Psoas muscle (tissue), 8 donors: Measurements from ENCODE around the gene SLC25A34. TPM values are rescaled to one million over a fixed set of nuclear protein-coding genes. Genes with fewer than 3 reads are reported as not detected.
"Not testable (repeated sequence)": the region's sequence is repeated elsewhere in the genome, so short reads cannot be mapped to it uniquely, and the experiment has no call there.

Experiments
- ATAC-seq, 4 donors: fragments of 200-7000 bp; cut with Tn5 transposase; one replicate each; pipeline ENCODE4 v1.9.1; 2020; ENCODE audit warnings: moderate library complexity in 3 of 4, mild to moderate bottlenecking in 2 of 4
- DNase-seq, 2 donors: peaks; one replicate each; pipeline ENCODE4 v3.0.0-alpha.2; 2020
- H3K27ac ChIP-seq: fragments of 200-600 bp; one replicate; pipeline ENCODE4 v1.8.0; 2022
- H3K27me3 ChIP-seq, 3 donors: fragments of 200-600 bp in 1 of 3; one replicate each; pipeline versions ENCODE4 v1.6.1 to v1.8.0; 2013 to 2022; ENCODE audit warnings: low read length in 2 of 3, mild to moderate bottlenecking in 2 of 3, moderate library complexity in 1 of 3; ENCODE audit not compliant: insufficient read depth in 3 of 3
- H3K36me3 ChIP-seq, 2 donors: fragments of 200-600 bp in 1 of 2; one replicate each; pipeline versions ENCODE4 v1.6.1 to v1.8.0; 2013 to 2022; ENCODE audit warnings: low read depth in 1 of 2, mild to moderate bottlenecking in 1 of 2, moderate library complexity in 1 of 2; ENCODE audit not compliant: insufficient read depth in 1 of 2
- H3K4me1 ChIP-seq: fragments of 200-600 bp; one replicate; pipeline ENCODE4 v1.8.0; 2022
- H3K4me3 ChIP-seq: fragments of 200-600 bp; one replicate; pipeline ENCODE4 v1.8.0; 2022; ENCODE audit warnings: mild to moderate bottlenecking
- H3K9me3 ChIP-seq: fragments of 200-600 bp; one replicate; pipeline ENCODE4 v1.8.0; 2022
- WGBS, 3 donors: extraction: QIAGEN DNeasy Blood & Tissue Kit; methylation state at CpG; one replicate each; pipeline versions ENCODE4 v1.1.6 to v1.1.7; 2013; 5-methylcytosine and 5-hydroxymethylcytosine counted together
- intact Hi-C, 2 donors: fragments of 100-400 bp; cut with DNase I; formaldehyde crosslinking; loops; one replicate each; pipeline versions ENCODE4 v1.11.0 to v1.14.2; 2022
- polyA plus RNA-seq, 3 donors: library from polyadenylated mRNA; stranded (reverse); fragments of 200-250 nt; gene quantifications; one replicate each; pipeline ENCODE4 v1.2.3, GENCODE V29; 2013
- total RNA-seq, 4 donors: library from RNA; stranded (reverse); fragmentation: NEBNext Ultra II Directional in 2 of 4; extraction: Animal tissue kit (Norgen Biotek cat#: 25700) in 2 of 4; gene quantifications; one replicate each; pipeline versions ENCODE4 v1.2.1 to v1.2.4, GENCODE V29; 2021 to 2023
- TF ChIP-seq, protein P1 (sequence below): fragments of 200-600 bp; IDR thresholded peaks from one replicate; pipeline ENCODE4 v1.8.0; 2022; ENCODE audit warnings: antibody characterized with exemption
- donor health status: healthy with polysubstance abuse.
- donor health status: DM: no; HTN: no; CAD: no; lungs with moderate emphysema.
- donor health status: Bipolar disorder and iron deficiency.
- donor health status: healthy.
- donor health status: DM: yes; HTN: yes; CAD: no.
- donor health status: DM: no; HTN: no; CAD: no.
- donor health status: DM: no; HTN: no; CAD: no.
- donor health status: DM: yes; HTN: yes; CAD: no.

SLC25A34 gene
- total and polyA plus RNA-seq, 7 donors, result 1.3 to 48.2 (median 10.1) TPM

GRCh38 chr1:15692121-15692682, 43.9 kb upstream of the SLC25A34 start:
- 64 to 68% (median 67%) methylated on average over 5 of the region's 5 CpGs for WGBS, 3 donors
- intact Hi-C loops, result no loop called here
- TF ChIP-seq, protein P1, sequence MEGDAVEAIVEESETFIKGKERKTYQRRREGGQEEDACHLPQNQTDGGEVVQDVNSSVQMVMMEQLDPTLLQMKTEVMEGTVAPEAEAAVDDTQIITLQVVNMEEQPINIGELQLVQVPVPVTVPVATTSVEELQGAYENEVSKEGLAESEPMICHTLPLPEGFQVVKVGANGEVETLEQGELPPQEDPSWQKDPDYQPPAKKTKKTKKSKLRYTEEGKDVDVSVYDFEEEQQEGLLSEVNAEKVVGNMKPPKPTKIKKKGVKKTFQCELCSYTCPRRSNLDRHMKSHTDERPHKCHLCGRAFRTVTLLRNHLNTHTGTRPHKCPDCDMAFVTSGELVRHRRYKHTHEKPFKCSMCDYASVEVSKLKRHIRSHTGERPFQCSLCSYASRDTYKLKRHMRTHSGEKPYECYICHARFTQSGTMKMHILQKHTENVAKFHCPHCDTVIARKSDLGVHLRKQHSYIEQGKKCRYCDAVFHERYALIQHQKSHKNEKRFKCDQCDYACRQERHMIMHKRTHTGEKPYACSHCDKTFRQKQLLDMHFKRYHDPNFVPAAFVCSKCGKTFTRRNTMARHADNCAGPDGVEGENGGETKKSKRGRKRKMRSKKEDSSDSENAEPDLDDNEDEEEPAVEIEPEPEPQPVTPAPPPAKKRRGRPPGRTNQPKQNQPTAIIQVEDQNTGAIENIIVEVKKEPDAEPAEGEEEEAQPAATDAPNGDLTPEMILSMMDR, result no peak

GRCh38 chr1:15693371-15693770, 42.7 kb upstream of the SLC25A34 start:
- DNase-seq, result no peak
- WGBS, 3 donors, result 62 to 77% (median 66%) methylated on average over 5 of the region's 5 CpGs
- intact Hi-C loops, result no loop called here
- no peak overlapping the region for H3K4me3 ChIP-seq
- H3K36me3 ChIP-seq, result peaks cover 6 to 14% of the 10 kb centered on the region in 2 donors
- H3K27ac ChIP-seq, result no peak overlapping the region
- no peak for ATAC-seq
- peaks cover 42% of the 10 kb centered on the region for H3K4me1 ChIP-seq
- no peaks in the 10 kb centered on the region for H3K27me3 ChIP-seq
- H3K9me3 ChIP-seq, result no peaks in the 10 kb centered on the region
- TF ChIP-seq, protein P1, result no peak

More at GRCh38 chr1:15692121-15692682, 43.9 kb upstream of the SLC25A34 start:
- DNase-seq (no peak), ATAC-seq (no peak)
- peak overlapping the region; percentile 77 for H3K27ac ChIP-seq
- H3K4me3 ChIP-seq, result no peak overlapping the region
- H3K36me3 ChIP-seq, result peaks cover 4 to 14% of the 10 kb centered on the region in 2 donors
- peaks cover 49% of the 10 kb centered on the region for H3K4me1 ChIP-seq
- no peaks in the 10 kb centered on the region for H3K9me3 ChIP-seq
- H3K27me3 ChIP-seq, result no peaks in the 10 kb centered on the region

- Histone ChIP-seq H3K4me1 (peaks cover 42% of the 10 kb centered on the region), H3K36me3 (peaks cover 6 to 16% of the 10 kb centered on the region in 2 donors), H3K4me3 (peak overlapping the region; percentile 8), H3K9me3 (no peaks in the 10 kb centered on the region), H3K27me3 (no peaks in the 10 kb centered on the region), H3K27ac (peak overlapping the region; percentile 3)
- TF ChIP-seq, protein P1, result no peak
- ATAC-seq (peak in 2 of 4 donors; percentile 20 to 32), DNase-seq (no peak)
- 35 to 59% (median 39%) methylated on average over 10 of the region's 10 CpGs for WGBS, 3 donors
- intact Hi-C loops, result no loop called here
These were observed 39.0 kb upstream of the SLC25A34 start for GRCh38 chr1:15696956-15697521.

DNA sequence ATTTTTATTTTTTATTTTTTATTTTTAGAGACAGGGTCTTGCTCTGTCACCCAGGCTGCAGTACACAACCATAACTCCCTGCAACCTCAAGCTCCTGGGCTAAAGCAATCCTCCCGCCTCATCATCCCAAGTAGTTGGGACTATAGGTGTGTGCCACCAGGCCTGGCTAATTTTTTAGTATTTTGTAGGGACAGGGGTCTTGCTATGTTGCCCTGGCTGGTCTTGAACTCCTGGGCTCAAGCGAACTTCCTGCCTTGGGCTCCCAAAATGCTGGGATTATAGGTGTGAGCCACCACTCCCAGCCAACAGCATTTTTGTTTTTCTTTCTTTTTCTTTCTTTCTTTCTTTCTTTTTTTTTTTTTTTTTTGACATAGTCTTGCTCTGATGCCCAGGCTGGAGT, 37.9 kb upstream of the SLC25A34 start:
- ATAC-seq (no peak), DNase-seq (no peak)
- Histone ChIP-seq H3K27me3 (no peaks in the 10 kb centered on the region), H3K4me1 (peaks cover 42% of the 10 kb centered on the region), H3K36me3 (peaks cover 6 to 19% of the 10 kb centered on the region in 2 donors), H3K9me3 (no peaks in the 10 kb centered on the region), H3K27ac (no peak overlapping the region), H3K4me3 (no peak overlapping the region)
- 98 to 100% (median 100%) methylated on average over 2 of the region's 2 CpGs for WGBS, 3 donors
- TF ChIP-seq, protein P1, result no peak
- intact Hi-C loops, result no loop called here

- ATAC-seq, intact Hi-C loops, DNase-seq, H3K27ac ChIP-seq, H3K9me3 ChIP-seq, H3K27me3 ChIP-seq, H3K4me3 ChIP-seq: not testable (repeated sequence)
- peaks cover 6 to 19% of the 10 kb centered on the region in 2 donors for H3K36me3 ChIP-seq
- 96 to 99% (median 96%) methylated on average over 4 of the region's 4 CpGs for WGBS, 3 donors
- peaks cover 54% of the 10 kb centered on the region for H3K4me1 ChIP-seq
These were observed 36.7 kb upstream of the SLC25A34 start for GRCh38 chr1:15699321-15699720.
